ENCODE data around the gene TNFRSF8.

- TF ChIP-seq CTCF (IDR thresholded peaks at IDR 0.05) (no peak), POLR2A (IDR thresholded peaks at IDR 0.05) (no peak), POLR2AphosphoS5 (IDR thresholded peaks at IDR 0.05) (no peak), EP300 (IDR thresholded peaks at IDR 0.05) (no peak)
Measured at GRCh38 chr1:12055259-12055658, 7.8 kb upstream of the TNFRSF8 start.
